Tibial artery (tissue), 4 donors: ENCODE data around the gene SUGP1.

Experiments used
- DNase-seq, 2 donors: peaks; one replicate each; pipeline ENCODE4 v3.0.0-alpha.2; 2019
- H3K27ac ChIP-seq, 2 donors: fragments of 200-600 bp; sonication (generic) in 1 of 2; 1 replicate in 1 of 2; 2 replicates in 1 of 2; pipeline ENCODE4 v1.5.1; 2018 to 2019; ENCODE audit warnings: mild to moderate bottlenecking in 1 of 2
- H3K27me3 ChIP-seq, 2 donors: fragments of 200-600 bp; sonication (generic) in 1 of 2; one replicate each; pipeline versions ENCODE4 v1.5.1 to v1.6.0; 2016 to 2019
- H3K36me3 ChIP-seq, 3 donors: fragments of 200-600 bp; sonication (generic) in 2 of 3; one replicate each; pipeline ENCODE4 v1.5.1; 2016 to 2019; ENCODE audit warnings: mild to moderate bottlenecking in 2 of 3
- H3K4me1 ChIP-seq, 4 donors: fragments of 200-600 bp; sonication (generic) in 2 of 4; 1 replicate in 3 of 4; 2 replicates in 1 of 4; pipeline ENCODE4 v1.5.1; 2016 to 2019
- H3K4me3 ChIP-seq, 2 donors: fragments of 200-600 bp; sonication (generic) in 1 of 2; 1 replicate in 1 of 2; 2 replicates in 1 of 2; pipeline ENCODE4 v1.5.1; 2018 to 2019; ENCODE audit warnings: mild to moderate bottlenecking in 2 of 2
- H3K9me3 ChIP-seq, 3 donors: fragments of 200-600 bp; sonication (generic) in 1 of 3; one replicate each; pipeline ENCODE4 v1.5.1; 2016 to 2019
- CTCF ChIP-seq, 2 experiments: fragments of 200-600 bp in 1 of 2; fragments of 450-650 bp in 1 of 2; IDR thresholded peaks; one replicate each; pipeline ENCODE4 v1.5.1; 2017 to 2019; ENCODE audit warnings: antibody characterized with exemption in 2 of 2, mild to moderate bottlenecking in 1 of 2, moderate library complexity in 1 of 2
- intact Hi-C: fragments of 100-400 bp; cut with DNase I; formaldehyde crosslinking; loops from one replicate; pipeline ENCODE4 v1.15.0; 2023; ENCODE audit warnings: low total_unique reads

SUGP1 gene

GRCh38 chr19:19300613-19301012 is 19.7 kb downstream of the SUGP1 start:
- TF ChIP-seq CTCF (IDR thresholded peaks at IDR 0.05), result no peak
- H3K27ac ChIP-seq, result no peak overlapping the region
- H3K4me1 ChIP-seq, result no peaks in the 10 kb centered on the region
- no peaks in the 10 kb centered on the region for H3K9me3 ChIP-seq
- intact Hi-C loops, result no loop called here
- H3K27me3 ChIP-seq, result no peaks in the 10 kb centered on the region
- H3K4me3 ChIP-seq, result no peak overlapping the region
- no peak for DNase-seq
- peaks cover 27 to 80% (median 56%) of the 10 kb centered on the region in 3 donors for H3K36me3 ChIP-seq

GRCh38 chr19:19297759-19298158 is 22.6 kb downstream of the SUGP1 start:
- no peak overlapping the region for H3K4me3 ChIP-seq
- TF ChIP-seq CTCF (IDR thresholded peaks at IDR 0.05), result no peak
- H3K36me3 ChIP-seq, result peaks cover 27 to 79% (median 48%) of the 10 kb centered on the region in 3 donors
- no peaks in the 10 kb centered on the region for H3K27me3 ChIP-seq
- H3K4me1 ChIP-seq, result no peaks in the 10 kb centered on the region
- no peak overlapping the region for H3K27ac ChIP-seq
- no peak for DNase-seq
- intact Hi-C loops, result no loop called here
- H3K9me3 ChIP-seq, result peaks cover 0 to 2% (median 0%) of the 10 kb centered on the region in 3 donors

- no peak overlapping the region for H3K4me3 ChIP-seq
- intact Hi-C loops, result no loop called here
- H3K27me3 ChIP-seq, result no peaks in the 10 kb centered on the region
- no peaks in the 10 kb centered on the region for H3K4me1 ChIP-seq
- no peak overlapping the region for H3K27ac ChIP-seq
- DNase-seq, result no peak
- H3K36me3 ChIP-seq, result peaks cover 32 to 79% (median 48%) of the 10 kb centered on the region in 3 donors
- H3K9me3 ChIP-seq, result peaks cover 0 to 2% (median 0%) of the 10 kb centered on the region in 3 donors
- no peak for TF ChIP-seq CTCF (IDR thresholded peaks at IDR 0.05)
Measured at GRCh38 chr19:19296953-19297689, 23.2 kb downstream of the SUGP1 start.

GRCh38 chr19:19294914-19295313 is 25.4 kb downstream of the SUGP1 start:
- TF ChIP-seq CTCF (IDR thresholded peaks at IDR 0.05), result no peak
- intact Hi-C loops, result no loop called here
- no peak overlapping the region for H3K4me3 ChIP-seq
- H3K4me1 ChIP-seq, result no peaks in the 10 kb centered on the region
- no peak for DNase-seq
- no peak overlapping the region for H3K27ac ChIP-seq
- H3K36me3 ChIP-seq, result peaks cover 29 to 79% (median 42%) of the 10 kb centered on the region in 3 donors
- no peaks in the 10 kb centered on the region for H3K27me3 ChIP-seq
- peaks cover 0 to 2% (median 0%) of the 10 kb centered on the region in 3 donors for H3K9me3 ChIP-seq

GRCh38 chr19:19292607-19293006 is 27.7 kb downstream of the SUGP1 start:
- DNase-seq, result no peak
- intact Hi-C loops, result no loop called here
- H3K36me3 ChIP-seq, result peaks cover 46 to 98% (median 62%) of the 10 kb centered on the region in 3 donors
- H3K4me1 ChIP-seq, result no peaks in the 10 kb centered on the region
- H3K4me3 ChIP-seq, result no peak overlapping the region
- peaks cover 0 to 2% (median 0%) of the 10 kb centered on the region in 3 donors for H3K9me3 ChIP-seq
- no peaks in the 10 kb centered on the region for H3K27me3 ChIP-seq
- TF ChIP-seq CTCF (IDR thresholded peaks at IDR 0.05), result no peak
- no peak overlapping the region for H3K27ac ChIP-seq
